Esophagus mucosa (tissue), 1 donor: ENCODE data around the gene COL9A2. TPM values are rescaled to one million over a fixed set of nuclear protein-coding genes. Genes with fewer than 3 reads are reported as not detected.
"Not testable (repeated sequence)": the region's sequence is repeated elsewhere in the genome, so short reads cannot be mapped to it uniquely, and the experiment has no call there.

Experiments used
- ATAC-seq: fragments of 200-7000 bp; cut with Tn5 transposase; one replicate; pipeline ENCODE4 v1.9.1; 2020
- total RNA-seq: library from RNA; stranded (reverse); gene quantifications from one replicate; pipeline ENCODE4 v1.2.4, GENCODE V29; 2023
- donor health status: DM: yes; HTN: yes; CAD: no.

COL9A2 gene
- total RNA-seq: 0.64 TPM

GRCh38 chr1:40316595-40317393 is at the start of gene COL9A2:
Gene COL9A2, minus strand, starts transcription at chr1:40317286. Its CDS starts 89 bp downstream, at chr1:40317197.
- peak; percentile 40 for ATAC-seq

GRCh38 chr1:40363721-40364120 is 46.6 kb upstream of the COL9A2 start:
- ATAC-seq: peak; percentile 32

GRCh38 chr1:40362699-40363098 is 45.6 kb upstream of the COL9A2 start:
- ATAC-seq: no peak

- no peak for ATAC-seq
Observed at GRCh38 chr1:40362199-40362598, 45.1 kb upstream of the COL9A2 start.

- ATAC-seq: no peak
Observed at GRCh38 chr1:40361637-40362036, 44.6 kb upstream of the COL9A2 start.

- ATAC-seq: no peak
Observed at GRCh38 chr1:40361201-40361600, 44.1 kb upstream of the COL9A2 start.

GRCh38 chr1:40360631-40361030 is 43.5 kb upstream of the COL9A2 start:
- ATAC-seq: no peak

GRCh38 chr1:40357625-40358024 is 40.5 kb upstream of the COL9A2 start:
- ATAC-seq: no peak

- no peak for ATAC-seq
Observed at GRCh38 chr1:40353082-40353481, 36.0 kb upstream of the COL9A2 start.

GRCh38 chr1:40352126-40352525 is 35.0 kb upstream of the COL9A2 start:
- no peak for ATAC-seq

GRCh38 chr1:40351124-40351523 is 34.0 kb upstream of the COL9A2 start:
- ATAC-seq: no peak

GRCh38 chr1:40350391-40350790 is 33.3 kb upstream of the COL9A2 start:
- ATAC-seq: no peak

- peak; percentile 55 for ATAC-seq
Observed at GRCh38 chr1:40344597-40344996, 27.5 kb upstream of the COL9A2 start.

- ATAC-seq: not testable (repeated sequence)
Observed at GRCh38 chr1:40342381-40342717, 25.3 kb upstream of the COL9A2 start.

GRCh38 chr1:40341491-40342380 is 24.6 kb upstream of the COL9A2 start:
- ATAC-seq: no peak

GRCh38 chr1:40339420-40340323 is 22.6 kb upstream of the COL9A2 start:
- peak; percentile 69 for ATAC-seq

- ATAC-seq: peak; percentile 90
Observed at GRCh38 chr1:40338745-40339419, 21.8 kb upstream of the COL9A2 start.

GRCh38 chr1:40337443-40337842 is 20.4 kb upstream of the COL9A2 start:
- ATAC-seq: no peak

GRCh38 chr1:40332695-40333094 is 15.6 kb upstream of the COL9A2 start:
- ATAC-seq: no peak

GRCh38 chr1:40331403-40331802 is 14.3 kb upstream of the COL9A2 start:
- not testable (repeated sequence) for ATAC-seq

GRCh38 chr1:40318970-40319621 is 2.0 kb upstream of the COL9A2 start:
- ATAC-seq: no peak
